HepG2 (cell line): Measurements from ENCODE around the gene ESYT1. TPM values are rescaled to one million over a fixed set of nuclear protein-coding genes. Genes with fewer than 3 reads are reported as not detected.
A peak's percentile ranks its signal among the peaks of the same experiment; 100 is the strongest.

Experiments
- AKNA ChIP-seq: sonication (generic); formaldehyde crosslinking; IDR thresholded peaks from 2 replicates; pipeline ENCODE4 v1.4.0; 2020; ENCODE audit warnings: missing genetic modification reagents, borderline replicate concordance
- CHD2 ChIP-seq: IDR thresholded peaks from 2 replicates; pipeline ENCODE4 v1.6.1; 2011; ENCODE audit warnings: low read depth, low read length, improper control_type of control experiment
- FOXK2 ChIP-seq: fragments of 450-650 bp; IDR thresholded peaks from 2 replicates; pipeline ENCODE4 v1.6.1; 2016
- HDAC2 ChIP-seq: sonication (generic); formaldehyde crosslinking; IDR thresholded peaks from 2 replicates; pipeline ENCODE4 v1.4.0; 2020; ENCODE audit warnings: missing genetic modification reagents
- HMGXB4 ChIP-seq, 2 experiments: sonication (generic) in 1 of 2; formaldehyde crosslinking in 1 of 2; IDR thresholded peaks; 2 replicates each; pipeline versions ENCODE4 v1.4.0 to v1.6.1; 2018 to 2020; ENCODE audit warnings: missing genetic modification reagents in 2 of 2, borderline replicate concordance in 1 of 2, low read depth in 1 of 2, mild to moderate bottlenecking in 1 of 2, missing biosample characterization in 1 of 2
- HNRNPLL ChIP-seq: fragments of 200-400 bp; formaldehyde crosslinking; IDR thresholded peaks from 2 replicates; pipeline ENCODE4 v1.6.1; 2017; ENCODE audit warnings: mild to moderate bottlenecking, low read depth, low read length; ENCODE audit not compliant: poor library complexity, severe bottlenecking
- KDM1A ChIP-seq: IDR thresholded peaks from 2 replicates; pipeline ENCODE4 v1.6.1; 2016; ENCODE audit warnings: missing compliant biosample characterization
- SPEN ChIP-seq: sonication (generic); formaldehyde crosslinking; IDR thresholded peaks from 2 replicates; pipeline ENCODE4 v1.5.1; 2020; ENCODE audit warnings: low read depth, mild to moderate bottlenecking, missing genetic modification reagents
- STAT5B ChIP-seq: sonication (generic); formaldehyde crosslinking; IDR thresholded peaks from 2 replicates; pipeline ENCODE4 v1.4.0; 2020; ENCODE audit warnings: missing genetic modification reagents
- ZFY ChIP-seq: sonication (generic); formaldehyde crosslinking; IDR thresholded peaks from 2 replicates; pipeline ENCODE4 v1.4.0; 2020; ENCODE audit warnings: missing genetic modification reagents
- ZNF136 ChIP-seq: sonication (generic); formaldehyde crosslinking; IDR thresholded peaks from 2 replicates; pipeline ENCODE4 v1.8.1; 2022; ENCODE audit warnings: low read depth, mild to moderate bottlenecking, moderate library complexity, missing genetic modification reagents
- ZNF446 ChIP-seq: sonication (generic); formaldehyde crosslinking; IDR thresholded peaks from 2 replicates; pipeline ENCODE4 v1.5.0; 2020; ENCODE audit warnings: mild to moderate bottlenecking, missing genetic modification reagents
- ZNF468 ChIP-seq: sonication (generic); formaldehyde crosslinking; IDR thresholded peaks from 2 replicates; pipeline ENCODE4 v1.8.0; 2022; ENCODE audit warnings: mild to moderate bottlenecking, moderate library complexity, missing genetic modification reagents
- ZNF549 ChIP-seq: sonication (generic); formaldehyde crosslinking; IDR thresholded peaks from 2 replicates; pipeline ENCODE4 v1.5.0; 2020; ENCODE audit warnings: missing genetic modification reagents
- ZNF615 ChIP-seq: sonication (generic); formaldehyde crosslinking; IDR thresholded peaks from 2 replicates; pipeline ENCODE4 v1.5.0; 2020; ENCODE audit warnings: mild to moderate bottlenecking, missing genetic modification reagents, borderline replicate concordance
- ZNF687 ChIP-seq: sonication (generic); formaldehyde crosslinking; IDR thresholded peaks from 2 replicates; pipeline ENCODE4 v1.5.1; 2020; ENCODE audit warnings: mild to moderate bottlenecking, missing genetic modification reagents, moderate library complexity
- ZNF709 ChIP-seq: sonication (generic); formaldehyde crosslinking; IDR thresholded peaks from 2 replicates; pipeline ENCODE4 v1.5.0; 2020; ENCODE audit warnings: mild to moderate bottlenecking, missing genetic modification reagents
- ZNF777 ChIP-seq: sonication (generic); formaldehyde crosslinking; IDR thresholded peaks from 2 replicates; pipeline ENCODE4 v1.4.0; 2020; ENCODE audit warnings: missing genetic modification reagents
- polyA plus RNA-seq, 8 experiments: library from polyadenylated mRNA; depleted of rRNA in 3 of 8; stranded (reverse) in 7 of 8; unstranded in 1 of 8; fragments of >200 nt; fragmentation: Illumina TruSeq in 4 of 8; extraction: Trizol in 4 of 8; gene quantifications; 2 replicates each; pipeline versions ENCODE4 v1.2.1 to v1.2.3, GENCODE V29; 2011 to 2016; ENCODE audit warnings: low read depth in 4 of 8, missing spikeins in 1 of 8, mixed read lengths in 1 of 8; ENCODE audit not compliant: insufficient read depth in 1 of 8
- total RNA-seq, 5 experiments: library from RNA; depleted of rRNA; stranded (reverse); fragments of >200 nt; fragmentation: Illumina TruSeq; extraction: Trizol; gene quantifications; 2 replicates each; pipeline ENCODE4 v1.2.3, GENCODE V29; 2016; ENCODE audit warnings: low read depth in 1 of 5

ESYT1 gene
- total and polyA plus RNA-seq, 2 of the 13 experiments (the other 11 are each of a cell fraction or from before 2014, with no cell fraction given) = 66.9 to 71.0 TPM

GRCh38 chr12:56157201-56158028 lies 29.3 kb downstream of the ESYT1 start (continued):
- TF ChIP-seq HMGXB4 (CRISPR knock-in tag; IDR thresholded peaks at IDR 0.05; ENCODE audit: borderline replicate concordance in 1 of 2, low read depth in 1 of 2) = peak; percentile 5 to 65; a peak in 3 of 4 replicates
- no peak for TF ChIP-seq ZNF777
- TF ChIP-seq FOXK2 = no peak
- TF ChIP-seq ZFY (CRISPR knock-in tag) = peak; percentile 60
- TF ChIP-seq ZNF709 = no peak
- no peak for TF ChIP-seq KDM1A (CRISPR knock-in tag)
- TF ChIP-seq ZNF136 (CRISPR knock-in tag) = no peak
- no peak for TF ChIP-seq AKNA (CRISPR knock-in tag)
- TF ChIP-seq SPEN (CRISPR knock-in tag) = 0 out of 2 replicates have a peak, but pooled peaks have one; percentile 39
- peak; percentile 88 for TF ChIP-seq ZNF687
- 0 out of 2 replicates have a peak, but pooled peaks have one; percentile 24 for TF ChIP-seq ZNF446 (CRISPR knock-in tag)
- no peak for TF ChIP-seq ZNF468 (CRISPR knock-in tag)
- TF ChIP-seq HDAC2 = no peak
- TF ChIP-seq ZNF615 (CRISPR knock-in tag) = no peak
- TF ChIP-seq HNRNPLL = no peak
- no peak for TF ChIP-seq CHD2
- no peak for TF ChIP-seq STAT5B
- 0 out of 2 replicates have a peak, but pooled peaks have one; percentile 60 for TF ChIP-seq ZNF549 (CRISPR knock-in tag)
